GM10266 (cell line): ENCODE results near the gene SGCD.
A peak's percentile ranks its signal among the peaks of the same experiment; 100 is the strongest.

Source experiments
- DNase-seq: peaks from one replicate; pipeline ENCODE4 v3.0.0; 2012; ENCODE audit errors: extremely low spot score
- CTCF ChIP-seq: IDR thresholded peaks from 2 replicates; pipeline ENCODE4 v1.5.1; 2012; ENCODE audit warnings: mild to moderate bottlenecking, low read depth; ENCODE audit not compliant: control insufficient read depth, insufficient read depth; ENCODE audit errors: missing control alignments

SGCD gene

DNA sequence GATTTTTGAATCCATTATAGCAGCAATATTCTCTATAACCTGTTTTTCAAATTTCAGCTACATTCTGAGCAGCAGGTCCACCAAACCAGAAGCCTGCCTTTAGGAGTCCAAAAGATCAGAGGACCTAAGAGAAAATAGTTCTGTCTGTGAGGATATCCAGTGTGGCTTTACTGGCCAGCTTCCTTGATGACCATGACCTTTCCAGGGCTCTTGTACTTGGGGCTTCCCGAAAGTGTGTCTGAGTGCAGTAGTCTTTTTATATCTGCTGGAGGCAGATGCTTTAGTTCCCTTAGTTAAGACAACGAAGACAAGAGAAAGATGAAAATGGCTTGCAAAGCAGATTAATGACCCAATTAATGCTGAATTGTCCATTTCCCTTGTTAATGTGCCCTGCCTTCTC lies 72.4 kb downstream of the SGCD start:
- TF ChIP-seq CTCF = no peak
- DNase-seq = no peak

DNA sequence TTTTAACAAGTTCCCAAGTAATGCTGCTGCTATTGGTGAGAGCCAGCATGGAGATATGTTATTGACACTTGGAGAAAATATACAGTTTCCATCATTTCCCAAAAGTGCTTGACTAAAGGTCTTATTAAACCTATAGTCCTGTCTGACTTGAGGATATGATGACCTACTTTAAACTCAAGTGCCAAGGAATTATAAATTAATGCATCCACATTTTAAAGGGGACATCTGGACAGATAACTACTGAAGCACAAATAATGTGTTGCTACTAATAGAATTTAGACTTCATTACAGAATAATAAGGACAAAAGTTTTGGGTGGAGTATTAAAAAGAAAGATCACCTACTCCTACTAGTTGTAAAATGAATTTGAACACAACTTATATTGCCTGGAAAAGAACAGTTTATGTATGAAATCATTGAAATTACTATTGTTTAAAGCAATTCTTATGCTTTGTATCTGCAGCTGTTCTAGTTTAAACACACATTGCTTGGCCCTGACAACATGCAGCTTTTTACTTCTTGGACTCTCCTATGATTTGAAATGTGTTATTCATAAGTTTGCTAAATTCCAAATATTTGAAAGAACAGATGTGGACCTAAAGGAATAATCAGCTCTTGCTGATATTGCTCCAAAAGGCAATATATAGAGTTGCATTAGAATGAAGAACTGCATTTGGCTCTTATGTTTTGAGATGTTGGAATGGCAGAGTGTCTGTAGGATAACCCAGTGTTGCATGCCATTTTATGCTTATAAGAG lies 73.4 kb downstream of the SGCD start:
- DNase-seq = no peak
- TF ChIP-seq CTCF = no peak

DNA sequence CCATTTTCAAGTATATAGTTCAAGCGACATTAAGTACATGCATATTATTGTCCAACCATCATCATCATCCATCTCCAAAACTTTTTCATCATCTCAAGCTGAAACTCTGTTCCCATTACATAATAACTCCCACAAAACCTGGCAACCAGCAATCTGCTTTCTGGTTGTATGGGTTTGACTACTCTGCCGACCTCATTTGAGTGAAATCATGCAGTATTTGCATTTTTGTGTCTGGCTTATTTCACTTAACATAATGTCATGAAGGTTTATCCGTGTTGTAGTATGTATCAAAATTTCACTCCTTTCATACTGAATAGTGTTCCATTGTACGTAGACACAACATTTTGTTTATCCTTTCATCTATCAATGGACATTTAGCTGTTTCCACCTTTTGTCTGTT lies 74.8 kb downstream of the SGCD start:
- no peak for DNase-seq

DNA sequence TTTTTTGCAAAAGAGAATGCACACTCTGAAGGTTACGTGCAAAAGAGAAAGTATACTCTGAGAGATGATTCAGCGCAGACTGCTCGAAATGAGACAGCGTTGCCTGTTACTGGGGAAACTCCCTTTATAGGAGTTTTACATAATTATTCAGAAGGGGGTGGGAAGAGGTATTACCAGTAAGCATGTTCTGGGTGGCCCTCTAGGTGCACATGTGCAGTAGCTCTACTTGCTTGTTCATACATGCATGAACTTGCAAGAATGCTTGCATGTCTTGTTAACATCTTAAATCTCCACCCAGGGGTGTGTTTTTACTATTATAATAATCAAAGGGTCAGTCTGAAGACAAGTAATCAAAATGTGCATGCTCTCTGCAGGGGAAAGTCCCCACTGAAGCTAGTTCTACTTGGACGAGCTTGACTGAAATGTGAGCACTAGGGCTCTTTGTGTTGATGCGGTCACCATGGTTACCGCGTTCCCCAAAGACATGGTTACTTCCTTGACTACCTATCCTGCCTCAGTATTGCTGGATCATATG lies 75.5 kb downstream of the SGCD start:
- DNase-seq = peak; percentile 73
- no peak for TF ChIP-seq CTCF

More for the DNA sequence above, 74.8 kb downstream of the SGCD start:
- no peak for TF ChIP-seq CTCF

- DNase-seq = no peak
- no peak for TF ChIP-seq CTCF
These were observed 79.0 kb downstream of the SGCD start for GRCh38 chr5:156405988-156406387.

- no peak for DNase-seq
- no peak for TF ChIP-seq CTCF
These were observed 80.3 kb downstream of the SGCD start for GRCh38 chr5:156407251-156407650.

- DNase-seq = no peak
- no peak for TF ChIP-seq CTCF
These were observed 82.9 kb downstream of the SGCD start for GRCh38 chr5:156409834-156410233.
